NCI-H510A (cell line): ENCODE results near the gene TSHZ1.

ENCODE experiments used
- DNase-seq: peaks from one replicate; lab custom pipeline; 2025; lab: John Stamatoyannopoulos, UW

The TSHZ1 gene

GRCh38 chr18:75210274-75211001, at the start of gene TSHZ1:
Gene TSHZ1 (plus strand): TSS chr18:75210797. CDS start chr18:75211877, 1,080 bp downstream.
- peak; percentile 90 for DNase-seq

- DNase-seq = peak; percentile 15
These were observed 49.2 kb upstream of the TSHZ1 start for GRCh38 chr18:75161256-75162028.

DNA sequence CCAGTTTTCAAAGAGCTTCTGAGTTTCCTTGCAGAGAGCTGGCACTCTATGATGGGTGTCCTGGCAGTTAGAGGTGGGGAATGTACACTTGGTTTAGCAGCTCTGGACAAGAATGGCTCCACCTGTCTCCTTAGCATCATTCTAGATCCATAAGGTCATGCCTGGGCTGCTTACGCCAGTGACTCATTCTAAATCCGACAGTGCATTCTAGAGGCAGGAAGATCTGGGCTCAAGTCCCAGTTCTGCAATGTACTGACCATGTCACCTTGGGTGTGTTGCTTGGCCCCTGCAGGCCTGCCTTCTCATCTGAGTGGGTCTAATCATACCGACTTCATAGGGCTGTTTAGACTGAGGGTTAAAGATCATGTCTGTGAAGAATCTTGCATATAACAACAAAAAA, 48.1 kb upstream of the TSHZ1 start:
- no peak for DNase-seq

- no peak for DNase-seq
These were observed 47.6 kb upstream of the TSHZ1 start for GRCh38 chr18:75162978-75163377.

DNA sequence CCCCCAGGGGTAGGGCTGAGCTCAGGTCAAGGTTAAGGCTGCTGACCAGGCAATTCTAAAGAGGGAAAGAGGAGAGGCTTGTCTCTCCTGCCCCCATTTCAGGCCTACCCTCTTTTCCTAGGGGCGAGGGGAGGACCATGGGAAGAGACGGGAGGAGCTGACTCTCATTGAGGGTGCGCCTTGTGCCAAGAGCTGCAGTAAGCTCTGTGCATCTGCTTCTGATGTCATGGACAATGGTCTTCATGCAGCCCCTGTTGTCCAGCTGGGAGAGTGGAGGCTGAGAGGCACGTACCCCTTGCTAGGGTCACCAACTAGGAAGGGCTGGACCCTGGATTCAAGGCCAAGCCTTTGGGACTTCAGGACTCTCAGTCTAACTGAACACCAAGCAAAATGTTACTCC, 46.9 kb upstream of the TSHZ1 start:
- no peak for DNase-seq

- no peak for DNase-seq
These were observed 46.1 kb upstream of the TSHZ1 start for GRCh38 chr18:75164479-75164878.

- no peak for DNase-seq
These were observed 44.7 kb upstream of the TSHZ1 start for GRCh38 chr18:75165926-75166325.

DNA sequence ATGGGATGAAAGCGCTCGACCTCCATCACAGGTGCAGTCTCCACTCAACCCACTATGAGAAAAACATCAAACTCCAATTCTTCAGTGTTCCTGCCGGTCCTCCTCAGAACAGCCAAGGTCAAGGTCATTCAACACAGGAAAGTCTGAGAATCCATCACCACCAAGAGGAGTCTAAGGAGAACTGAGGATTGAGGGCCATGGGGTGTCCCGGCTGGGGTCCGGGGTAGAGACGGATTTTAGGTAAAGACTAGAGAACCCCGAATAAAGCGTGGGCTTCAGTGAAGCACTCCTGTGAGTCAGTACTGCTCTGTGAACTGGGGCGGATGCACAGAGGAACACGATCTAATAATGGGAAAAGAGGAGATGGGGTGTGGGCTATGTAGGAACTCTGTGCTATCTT, 43.5 kb upstream of the TSHZ1 start:
- no peak for DNase-seq

DNA sequence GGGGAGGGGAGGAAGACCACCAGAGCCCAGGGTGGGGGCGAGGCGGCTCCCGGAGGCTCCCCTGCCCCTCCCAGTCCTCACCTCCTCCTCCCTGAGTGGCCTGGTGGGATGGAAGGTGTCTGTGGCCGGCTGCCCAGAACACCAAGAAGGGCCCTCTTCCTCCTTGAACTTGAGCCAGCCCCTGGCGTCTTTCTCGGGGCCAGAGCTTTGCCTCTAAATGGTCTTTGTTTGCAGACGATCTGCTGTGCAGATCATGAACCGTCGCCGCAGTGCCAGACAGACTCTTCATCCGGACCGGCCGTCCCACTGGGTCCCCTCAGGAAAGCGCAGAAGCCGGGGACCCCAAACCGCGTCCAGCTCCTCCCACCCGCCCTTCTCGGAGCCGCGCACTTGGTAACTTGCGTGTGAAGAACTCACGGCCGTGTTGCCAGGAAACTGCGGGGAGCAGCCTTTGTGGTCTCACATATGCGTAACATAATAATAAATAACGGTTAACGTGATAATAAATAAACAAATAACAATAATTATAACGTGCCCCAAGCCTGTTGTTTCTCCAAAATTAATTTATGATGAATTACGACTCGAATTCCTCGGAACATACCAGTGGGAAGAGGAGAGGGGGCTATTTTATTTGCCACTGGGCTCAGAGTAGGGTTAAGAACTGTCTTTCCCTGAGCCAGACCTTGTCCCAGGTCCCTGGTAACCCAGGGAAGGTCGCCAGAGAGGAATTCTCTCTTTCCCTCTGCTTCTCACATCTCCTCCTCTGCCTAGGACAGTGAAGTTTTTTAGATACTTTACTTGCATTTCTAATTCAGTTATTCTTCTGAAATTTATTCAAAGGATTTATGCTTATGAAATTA, 42.6 kb upstream of the TSHZ1 start:
- DNase-seq = no peak

DNA sequence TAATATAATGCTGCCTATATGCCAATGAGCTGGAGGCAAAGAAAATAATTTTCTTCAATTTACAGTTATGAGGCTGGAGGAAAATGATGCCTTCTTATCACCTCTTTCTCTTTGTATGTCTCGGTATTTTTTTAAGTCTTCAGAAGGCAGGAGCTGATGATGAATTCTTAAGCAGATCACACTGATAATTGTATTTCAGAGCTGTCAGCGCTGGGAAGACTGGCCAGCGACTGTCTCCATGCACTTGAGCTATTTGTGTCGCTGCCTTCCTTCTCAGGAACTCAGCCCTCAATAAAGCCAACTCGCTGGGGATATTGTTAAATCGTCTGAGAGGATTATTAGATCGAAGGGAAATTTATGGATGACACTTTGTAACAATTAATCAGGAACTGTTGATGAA, 42.0 kb upstream of the TSHZ1 start:
- no peak for DNase-seq

DNA sequence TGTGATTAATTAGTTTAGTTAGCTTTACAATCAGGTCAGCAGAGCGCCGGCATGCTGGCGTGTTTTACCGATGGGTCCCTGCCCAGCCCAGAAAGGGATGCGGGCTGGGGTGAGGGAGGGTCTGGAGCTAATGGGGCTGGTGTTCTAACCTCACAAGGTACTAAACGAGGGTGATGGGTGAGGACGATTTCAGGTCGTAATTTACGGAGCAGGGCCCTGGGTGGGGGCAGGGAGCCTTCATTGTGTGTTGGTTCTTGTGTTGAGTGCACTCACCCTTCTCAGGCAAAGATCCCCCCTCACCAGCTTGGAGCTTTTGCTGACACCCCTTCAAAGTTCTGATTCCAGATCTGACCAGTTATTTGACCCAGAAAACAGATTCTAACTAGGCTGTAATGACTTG, 41.2 kb upstream of the TSHZ1 start:
- DNase-seq = no peak

- DNase-seq = no peak
These were observed 40.4 kb upstream of the TSHZ1 start for GRCh38 chr18:75170022-75170789.

- DNase-seq = no peak
These were observed 39.7 kb upstream of the TSHZ1 start for GRCh38 chr18:75170916-75171315.

DNA sequence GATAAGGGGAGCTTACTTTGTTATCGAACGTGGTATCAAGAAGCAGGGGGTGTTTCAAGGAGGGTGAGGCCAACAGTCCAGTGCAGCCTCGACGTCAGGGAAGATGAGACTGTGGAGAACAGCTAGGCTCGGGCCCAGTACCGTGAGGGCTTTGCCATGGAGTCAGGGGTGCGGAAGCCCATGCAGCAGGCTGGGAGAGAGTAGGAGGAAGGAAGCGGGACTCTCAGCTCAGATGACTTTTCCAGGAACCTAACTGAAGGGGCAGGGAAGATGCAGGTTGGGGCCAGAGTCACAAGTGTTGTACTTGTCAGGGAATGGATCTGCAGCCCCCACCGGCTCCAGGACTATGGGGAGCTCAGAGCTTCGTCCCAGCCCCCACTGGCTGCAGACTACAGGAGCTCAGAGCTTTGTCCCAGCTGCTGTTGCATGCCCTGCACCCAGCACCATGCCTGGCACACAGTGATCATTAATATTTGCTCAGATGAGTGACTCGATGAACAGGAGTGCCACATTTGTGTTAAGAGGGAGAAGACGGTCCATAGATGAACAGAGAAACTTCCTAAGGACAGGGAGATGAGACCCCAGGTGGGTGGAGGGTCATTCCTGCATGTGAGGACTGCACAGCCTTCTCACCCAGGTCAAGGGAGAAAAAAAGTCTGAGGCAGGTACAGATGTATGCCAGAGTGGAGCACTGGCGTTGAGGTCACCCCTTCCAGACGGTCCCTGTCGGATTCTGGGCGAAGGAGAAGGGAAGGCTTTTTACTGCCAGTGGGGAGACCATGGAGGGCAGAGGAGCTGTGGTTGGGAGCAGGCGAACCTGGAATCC, 38.1 kb upstream of the TSHZ1 start:
- DNase-seq = no peak

DNA sequence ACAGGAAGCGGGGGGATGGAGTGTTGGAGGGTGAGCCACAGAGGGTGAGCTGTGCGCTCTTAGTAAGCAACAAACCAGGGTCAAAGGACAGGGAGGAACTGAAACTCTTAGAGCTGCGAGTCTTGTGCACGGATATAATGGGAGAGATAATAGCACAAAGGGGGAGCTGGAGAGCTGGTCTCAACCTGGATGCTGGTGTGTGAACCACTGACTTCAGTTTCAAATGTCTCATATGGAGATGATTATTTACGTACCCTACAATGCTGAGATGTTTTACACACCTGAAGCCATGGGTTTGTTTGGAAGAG, 37.5 kb upstream of the TSHZ1 start:
- no peak for DNase-seq

DNA sequence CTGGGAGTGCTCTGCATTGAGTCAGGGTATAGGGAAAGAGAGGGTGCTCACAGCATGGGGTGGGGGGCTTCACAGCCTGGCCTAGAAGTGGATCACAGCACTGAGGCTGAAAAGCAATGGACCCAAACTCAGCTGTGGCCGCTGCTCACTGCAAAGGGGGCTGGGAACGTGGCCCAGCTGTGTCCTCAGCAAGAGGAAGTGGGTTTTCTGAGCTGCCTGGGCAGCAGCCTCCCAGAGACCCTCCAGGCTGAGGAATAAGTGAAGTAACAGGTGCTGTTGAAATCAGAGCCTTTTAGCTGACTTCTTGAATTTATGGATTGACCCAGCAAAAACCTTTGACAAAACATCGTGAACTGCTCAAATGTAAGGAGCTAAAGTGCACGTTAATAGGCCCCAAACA, 36.9 kb upstream of the TSHZ1 start:
- no peak for DNase-seq

DNA sequence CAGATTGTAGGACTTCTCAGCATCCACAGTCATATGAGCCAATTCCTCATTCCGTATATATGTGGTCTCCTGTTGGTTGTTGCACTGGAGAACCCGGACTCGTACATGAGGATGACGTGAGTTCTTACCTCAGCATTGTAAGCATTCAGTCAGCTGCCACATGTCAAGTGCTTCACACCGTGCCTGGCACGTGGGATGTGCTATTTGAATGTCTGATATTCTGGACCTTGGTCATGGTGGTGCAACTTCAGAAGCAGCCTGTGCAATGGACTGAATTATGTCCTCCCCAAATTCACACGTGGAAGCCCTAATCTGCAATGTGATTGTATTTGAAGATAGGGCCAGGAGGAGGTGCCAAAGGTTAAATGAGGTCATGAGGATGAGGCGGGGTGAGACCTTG, 33.7 kb upstream of the TSHZ1 start:
- DNase-seq = no peak

DNA sequence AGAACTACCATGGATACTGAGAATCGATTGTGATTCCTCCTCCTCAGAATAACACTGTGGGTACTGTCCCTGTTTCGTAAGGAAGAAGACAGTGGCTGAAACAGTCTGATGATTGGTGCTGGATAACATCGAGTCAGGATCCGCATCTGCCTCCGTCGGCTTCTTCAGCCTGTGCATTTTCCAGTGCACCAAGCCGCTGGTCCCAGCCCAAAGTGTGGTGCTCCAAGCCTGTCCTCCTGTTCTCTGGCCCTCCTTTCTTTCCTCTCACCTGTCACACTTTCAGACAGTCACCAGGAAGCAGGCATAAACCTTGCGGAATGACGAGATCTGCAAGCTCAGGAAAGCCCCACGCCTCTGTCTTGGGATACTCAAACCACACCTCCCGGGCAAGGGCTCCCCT, 32.2 kb upstream of the TSHZ1 start:
- DNase-seq = no peak

DNA sequence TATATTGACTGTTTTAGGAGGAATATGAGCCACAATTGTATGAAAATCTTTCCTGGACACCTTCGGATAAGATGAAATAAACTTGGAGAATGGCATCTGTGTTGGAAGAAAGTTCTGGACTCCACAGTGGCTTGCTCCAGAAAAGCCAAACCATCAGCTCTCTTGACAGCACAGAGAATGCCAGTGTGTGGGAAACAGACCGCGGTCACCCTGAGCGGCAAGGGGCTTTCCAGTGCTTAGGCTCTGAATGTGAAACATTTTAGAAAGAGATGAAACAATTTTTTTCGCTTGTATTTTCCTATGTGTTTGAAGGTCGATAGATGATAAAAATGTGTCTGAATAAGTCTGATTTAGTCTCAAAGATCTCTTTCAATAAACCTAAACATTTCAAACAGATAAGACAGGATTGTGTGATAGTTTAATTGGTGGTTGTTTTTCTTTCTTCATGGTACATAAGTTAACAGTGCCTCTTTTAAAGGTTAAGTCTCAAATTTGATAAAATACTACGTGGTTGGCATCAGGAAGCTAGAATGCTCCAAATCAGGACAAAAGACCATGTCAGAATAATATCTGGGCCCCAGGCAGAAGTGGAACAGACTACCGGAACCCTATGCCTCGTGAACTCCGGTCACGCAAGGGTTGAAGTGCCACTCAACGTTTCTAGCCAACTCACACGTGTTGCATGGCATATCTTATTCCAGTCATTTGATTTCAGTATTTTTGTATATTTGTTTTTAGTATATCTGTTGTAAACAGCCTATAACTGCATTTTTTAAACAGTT, 30.6 kb upstream of the TSHZ1 start:
- no peak for DNase-seq

GRCh38 chr18:75183524-75183923, 27.1 kb upstream of the TSHZ1 start:
- DNase-seq = no peak
